HG03378 (cell line): ENCODE measurements around the gene MERTK.
"Not testable (repeated sequence)": the region's sequence is repeated elsewhere in the genome, so short reads cannot be mapped to it uniquely, and the experiment has no call there.

ENCODE experiments used
- ATAC-seq: cut with Tn5 transposase; IDR thresholded peaks from one replicate; pipeline ENCODE4 v1.9.1; 2021; ENCODE audit warnings: mild to moderate bottlenecking, moderate library complexity; ENCODE audit not compliant: unreplicated experiment

Gene MERTK

DNA sequence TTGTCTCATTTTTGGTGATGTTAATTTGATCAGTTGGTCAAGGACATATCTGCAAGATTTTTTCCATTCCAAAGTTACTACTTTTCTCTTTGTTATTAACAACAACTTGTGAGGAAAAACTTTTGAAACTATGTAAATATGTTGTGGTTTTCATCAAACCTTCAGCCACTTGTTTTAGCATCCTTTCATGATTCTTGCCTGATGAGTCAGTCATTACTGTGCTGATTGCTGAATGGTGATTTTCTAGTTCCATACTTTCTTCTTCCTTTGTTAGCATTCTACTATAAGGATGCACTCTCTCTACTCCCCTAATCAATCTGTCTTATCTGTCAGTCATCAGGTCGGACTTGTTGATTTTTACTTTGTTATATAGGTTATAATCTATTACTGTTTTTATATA, 167.6 kb downstream of the MERTK start:
- ATAC-seq: peak; percentile 59

DNA sequence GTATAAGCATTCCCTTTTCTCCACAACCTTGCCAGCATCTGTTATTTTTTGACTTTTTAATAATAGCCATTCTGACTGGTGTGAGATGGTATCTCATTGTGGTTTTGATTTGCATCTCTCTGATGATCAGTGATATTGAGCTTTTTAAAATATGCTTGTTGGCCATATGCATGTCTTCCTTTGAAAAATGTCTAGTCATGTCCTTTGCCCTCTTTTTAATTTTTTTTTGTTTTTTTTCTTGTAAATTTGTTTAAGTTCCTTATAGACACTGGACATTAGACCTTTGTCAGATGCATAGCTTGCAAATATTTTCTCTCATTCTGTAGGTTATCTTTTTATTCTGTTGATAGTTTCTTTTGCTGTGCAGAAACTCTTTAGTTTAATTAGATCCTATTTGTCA, 171.4 kb downstream of the MERTK start:
- ATAC-seq: not testable (repeated sequence)

DNA sequence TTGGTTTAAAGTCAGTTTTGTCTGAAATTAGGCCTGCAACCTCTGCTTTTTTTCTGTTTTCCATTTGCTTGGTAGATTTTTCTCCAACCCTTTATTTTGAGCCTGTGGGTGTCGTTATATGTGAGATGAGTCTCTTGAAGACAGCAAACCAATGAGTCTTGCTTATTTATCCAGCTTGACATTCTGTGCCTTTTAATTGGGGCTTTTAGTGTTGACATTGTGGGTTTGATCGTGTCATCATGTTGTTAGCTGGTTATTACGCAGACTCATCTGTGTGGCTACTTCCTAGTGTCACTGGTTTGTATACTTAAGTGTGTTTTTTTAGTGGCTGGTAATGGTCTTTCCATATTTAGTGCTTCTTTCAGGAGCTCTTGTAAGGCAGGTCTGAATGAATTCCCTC, 175.5 kb downstream of the MERTK start:
- ATAC-seq: no peak

DNA sequence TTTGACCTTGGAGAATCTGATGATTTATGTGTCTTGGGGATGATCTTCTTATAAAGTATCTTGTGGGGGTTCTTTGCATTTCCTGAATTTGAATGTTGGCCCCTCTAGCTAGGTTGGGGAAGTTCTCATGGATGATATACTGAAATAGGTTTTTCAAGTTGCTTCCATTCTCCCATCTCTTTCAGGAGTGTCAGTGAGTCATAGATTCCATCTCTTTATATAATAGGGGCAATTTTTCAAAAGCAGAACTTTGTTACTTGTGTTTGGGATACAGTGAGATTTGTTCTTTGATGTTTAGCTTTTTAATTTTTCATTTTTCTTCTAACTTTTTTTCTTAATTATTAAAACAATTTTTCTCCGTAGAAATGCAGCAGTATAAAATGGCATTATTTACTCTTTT, 176.1 kb downstream of the MERTK start:
- ATAC-seq: no peak

DNA sequence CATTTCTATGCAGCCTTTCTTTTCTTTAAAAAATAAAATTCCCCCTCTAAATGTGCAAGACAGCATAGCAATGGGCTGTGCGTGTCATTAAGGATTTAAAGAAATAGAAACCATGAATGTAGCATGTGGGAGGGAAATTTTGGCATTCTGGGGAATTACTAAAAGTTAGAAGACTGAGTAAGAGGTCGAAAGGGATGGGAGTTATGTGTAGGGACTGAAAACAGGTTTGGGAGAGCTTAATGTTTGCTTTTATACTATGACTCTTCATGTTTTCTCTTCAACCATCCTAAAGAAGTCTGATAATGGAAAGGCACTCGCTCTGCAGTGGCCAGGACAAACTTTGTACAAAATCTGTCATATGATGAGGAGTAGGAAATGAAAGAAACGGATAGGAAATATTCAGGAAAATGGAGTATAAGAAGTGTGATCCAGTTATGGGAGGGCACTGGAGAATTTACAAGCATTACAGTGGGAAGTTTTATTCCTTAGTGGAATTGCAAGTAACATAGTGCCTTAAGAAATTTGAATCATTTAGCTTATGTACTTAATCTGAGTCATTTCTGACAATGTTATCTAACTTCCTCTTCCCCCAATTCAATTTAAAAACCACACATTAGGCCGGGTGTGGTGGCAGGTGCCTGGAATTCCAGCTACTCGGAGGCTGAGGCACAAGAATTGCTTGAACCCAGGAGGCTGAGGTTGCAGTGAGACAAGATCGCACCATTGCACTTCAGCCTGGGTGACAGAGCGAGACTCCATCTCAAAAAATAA, 177.3 kb downstream of the MERTK start:
- no peak for ATAC-seq

DNA sequence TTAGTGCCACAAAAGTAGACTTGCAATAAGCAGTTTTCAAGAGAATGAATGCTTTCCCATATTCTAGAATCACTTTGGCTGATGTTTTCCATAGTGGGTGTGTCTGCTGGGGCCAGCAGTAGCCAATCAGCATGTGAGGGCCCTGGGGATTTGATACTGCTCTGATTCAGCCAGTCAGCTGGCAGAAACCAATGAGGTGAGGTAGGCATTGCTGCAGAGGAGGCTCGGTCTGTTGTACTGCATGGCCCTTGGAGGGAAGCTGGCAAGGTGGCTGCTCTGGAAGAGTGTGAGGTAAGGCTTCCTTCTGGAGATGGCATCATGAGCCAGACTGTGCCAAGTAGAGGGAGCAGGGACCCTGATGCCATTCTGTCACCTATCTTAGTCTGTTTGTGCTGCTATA, 179.4 kb downstream of the MERTK start:
- no peak for ATAC-seq
